HepG2 (cell line): ENCODE measurements around the gene OR7G3. TPM values are rescaled to one million over a fixed set of nuclear protein-coding genes. Genes with fewer than 3 reads are reported as not detected.

Experiments used
- E2F5 ChIP-seq: sonication (generic); formaldehyde crosslinking; conservative IDR thresholded peaks from 2 replicates; pipeline ENCODE4 v1.4.0; 2020; ENCODE audit warnings: missing genetic modification reagents
- FOXC1 ChIP-seq: sonication (generic); formaldehyde crosslinking; IDR thresholded peaks from 2 replicates; pipeline ENCODE4 v1.8.0; 2022; ENCODE audit warnings: mild to moderate bottlenecking, missing genetic modification reagents, borderline replicate concordance
- JDP2 ChIP-seq: sonication (generic); formaldehyde crosslinking; IDR thresholded peaks from 2 replicates; pipeline ENCODE4 v1.8.1; 2022; ENCODE audit warnings: missing genetic modification reagents, borderline replicate concordance
- KDM5B ChIP-seq: sonication (generic); formaldehyde crosslinking; IDR thresholded peaks from 2 replicates; pipeline ENCODE4 v1.4.0; 2020; ENCODE audit warnings: missing genetic modification reagents, mild to moderate bottlenecking, borderline replicate concordance
- MLX ChIP-seq: IDR thresholded peaks from 2 replicates; pipeline ENCODE4 v1.6.1; 2016
- NFAT5 ChIP-seq: sonication (generic); formaldehyde crosslinking; IDR thresholded peaks from 2 replicates; pipeline ENCODE4 v1.4.0; 2020; ENCODE audit warnings: missing genetic modification reagents
- PHF5A ChIP-seq: IDR thresholded peaks from one replicate; pipeline ENCODE4 v1.6.1; 2018; ENCODE audit warnings: low read depth, missing genetic modification reagents; ENCODE audit not compliant: unreplicated experiment
- SP4 ChIP-seq: sonication (generic); formaldehyde crosslinking; IDR thresholded peaks from 2 replicates; pipeline ENCODE4 v1.8.1; 2023; ENCODE audit warnings: mild to moderate bottlenecking, missing genetic modification reagents
- TBX2 ChIP-seq: sonication (generic); formaldehyde crosslinking; IDR thresholded peaks from 2 replicates; pipeline ENCODE4 v1.5.0; 2020; ENCODE audit warnings: missing genetic modification reagents, mild to moderate bottlenecking, borderline replicate concordance
- ZNF17 ChIP-seq: sonication (generic); formaldehyde crosslinking; IDR thresholded peaks from 2 replicates; pipeline ENCODE4 v1.5.0; 2020; ENCODE audit warnings: mild to moderate bottlenecking, missing genetic modification reagents
- ZNF329 ChIP-seq: sonication (generic); formaldehyde crosslinking; IDR thresholded peaks from 2 replicates; pipeline ENCODE4 v1.9.0; 2021; ENCODE audit warnings: low read depth, mild to moderate bottlenecking, missing genetic modification reagents
- ZNF652 ChIP-seq: IDR thresholded peaks from 2 replicates; pipeline ENCODE4 v1.6.1; 2016; ENCODE audit warnings: low read depth, borderline replicate concordance
- polyA plus RNA-seq, 8 experiments: library from polyadenylated mRNA; depleted of rRNA in 3 of 8; stranded (reverse) in 7 of 8; unstranded in 1 of 8; fragments of >200 nt; fragmentation: Illumina TruSeq in 4 of 8; extraction: Trizol in 4 of 8; gene quantifications; 2 replicates each; pipeline versions ENCODE4 v1.2.1 to v1.2.3, GENCODE V29; 2011 to 2016; ENCODE audit warnings: low read depth in 4 of 8, missing spikeins in 1 of 8, mixed read lengths in 1 of 8; ENCODE audit not compliant: insufficient read depth in 1 of 8
- total RNA-seq, 5 experiments: library from RNA; depleted of rRNA; stranded (reverse); fragments of >200 nt; fragmentation: Illumina TruSeq; extraction: Trizol; gene quantifications; 2 replicates each; pipeline ENCODE4 v1.2.3, GENCODE V29; 2016; ENCODE audit warnings: low read depth in 1 of 5

Gene OR7G3
- total and polyA plus RNA-seq, 2 of the 13 experiments (the other 11 are each of a cell fraction or from before 2014, with no cell fraction given) = not detected

GRCh38 chr19:9086761-9087160 is 40.0 kb downstream of the OR7G3 start, which contains the start of gene OR1M1 (continued):
- no peak for TF ChIP-seq SP4 (CRISPR knock-in tag)
- TF ChIP-seq PHF5A (CRISPR knock-in tag) = no peak
- no peak for TF ChIP-seq ZNF652 (CRISPR knock-in tag)
- no peak for TF ChIP-seq NFAT5 (CRISPR knock-in tag)
- TF ChIP-seq MLX (CRISPR knock-in tag) = no peak
- no peak for TF ChIP-seq FOXC1 (CRISPR knock-in tag)
- no peak for TF ChIP-seq KDM5B (CRISPR knock-in tag)
- no peak for TF ChIP-seq ZNF329 (CRISPR knock-in tag)
- no peak for TF ChIP-seq TBX2 (CRISPR knock-in tag)
- no peak for TF ChIP-seq JDP2 (CRISPR knock-in tag)
- no peak for TF ChIP-seq E2F5 (CRISPR knock-in tag)
- no peak for TF ChIP-seq ZNF17
